ENCODE results near the gene TM9SF4.

TM9SF4 gene

DNA sequence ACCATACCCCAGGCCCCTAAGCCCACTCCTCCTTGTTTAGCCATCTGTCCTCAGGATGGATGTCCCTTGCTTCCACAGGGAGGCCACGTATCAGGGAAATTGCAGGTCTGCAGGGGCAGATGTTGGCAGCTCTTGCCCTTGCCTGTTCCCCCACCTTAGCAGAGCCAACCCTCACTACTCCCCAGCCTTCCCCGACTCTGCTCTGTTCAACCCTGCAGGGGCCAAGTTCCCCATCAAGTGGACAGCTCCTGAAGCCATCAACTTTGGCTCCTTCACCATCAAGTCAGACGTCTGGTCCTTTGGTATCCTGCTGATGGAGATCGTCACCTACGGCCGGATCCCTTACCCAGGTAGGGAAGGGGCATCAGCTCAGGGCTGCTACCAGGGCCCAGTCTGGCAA is 10.7 kb upstream of the TM9SF4 start:
- Histone ChIP-seq H3K9me3 (ENCODE audit: control insufficient read depth, insufficient read depth, low read depth, low read length) (no peaks in the 10 kb centered on the region), H3K27ac (ENCODE audit: extremely low read depth, low read depth, low read length) (no peak overlapping the region), H3K36me3 (ENCODE audit: control insufficient read depth in 2 of 2, insufficient read depth in 1 of 2, low read length in 2 of 2) (no peaks in the 10 kb centered on the region), H3K4me3 (ENCODE audit: low read depth, low read length) (no peak overlapping the region), H3K4me1 (ENCODE audit: control insufficient read depth, insufficient read depth, low read length) (no peaks in the 10 kb centered on the region)
- TF ChIP-seq, protein P1, sequence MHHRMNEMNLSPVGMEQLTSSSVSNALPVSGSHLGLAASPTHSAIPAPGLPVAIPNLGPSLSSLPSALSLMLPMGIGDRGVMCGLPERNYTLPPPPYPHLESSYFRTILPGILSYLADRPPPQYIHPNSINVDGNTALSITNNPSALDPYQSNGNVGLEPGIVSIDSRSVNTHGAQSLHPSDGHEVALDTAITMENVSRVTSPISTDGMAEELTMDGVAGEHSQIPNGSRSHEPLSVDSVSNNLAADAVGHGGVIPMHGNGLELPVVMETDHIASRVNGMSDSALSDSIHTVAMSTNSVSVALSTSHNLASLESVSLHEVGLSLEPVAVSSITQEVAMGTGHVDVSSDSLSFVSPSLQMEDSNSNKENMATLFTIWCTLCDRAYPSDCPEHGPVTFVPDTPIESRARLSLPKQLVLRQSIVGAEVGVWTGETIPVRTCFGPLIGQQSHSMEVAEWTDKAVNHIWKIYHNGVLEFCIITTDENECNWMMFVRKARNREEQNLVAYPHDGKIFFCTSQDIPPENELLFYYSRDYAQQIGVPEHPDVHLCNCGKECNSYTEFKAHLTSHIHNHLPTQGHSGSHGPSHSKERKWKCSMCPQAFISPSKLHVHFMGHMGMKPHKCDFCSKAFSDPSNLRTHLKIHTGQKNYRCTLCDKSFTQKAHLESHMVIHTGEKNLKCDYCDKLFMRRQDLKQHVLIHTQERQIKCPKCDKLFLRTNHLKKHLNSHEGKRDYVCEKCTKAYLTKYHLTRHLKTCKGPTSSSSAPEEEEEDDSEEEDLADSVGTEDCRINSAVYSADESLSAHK (tag by site-specific recombination; IDR thresholded peaks at IDR 0.05) = no peak
- TF ChIP-seq, protein P2, sequence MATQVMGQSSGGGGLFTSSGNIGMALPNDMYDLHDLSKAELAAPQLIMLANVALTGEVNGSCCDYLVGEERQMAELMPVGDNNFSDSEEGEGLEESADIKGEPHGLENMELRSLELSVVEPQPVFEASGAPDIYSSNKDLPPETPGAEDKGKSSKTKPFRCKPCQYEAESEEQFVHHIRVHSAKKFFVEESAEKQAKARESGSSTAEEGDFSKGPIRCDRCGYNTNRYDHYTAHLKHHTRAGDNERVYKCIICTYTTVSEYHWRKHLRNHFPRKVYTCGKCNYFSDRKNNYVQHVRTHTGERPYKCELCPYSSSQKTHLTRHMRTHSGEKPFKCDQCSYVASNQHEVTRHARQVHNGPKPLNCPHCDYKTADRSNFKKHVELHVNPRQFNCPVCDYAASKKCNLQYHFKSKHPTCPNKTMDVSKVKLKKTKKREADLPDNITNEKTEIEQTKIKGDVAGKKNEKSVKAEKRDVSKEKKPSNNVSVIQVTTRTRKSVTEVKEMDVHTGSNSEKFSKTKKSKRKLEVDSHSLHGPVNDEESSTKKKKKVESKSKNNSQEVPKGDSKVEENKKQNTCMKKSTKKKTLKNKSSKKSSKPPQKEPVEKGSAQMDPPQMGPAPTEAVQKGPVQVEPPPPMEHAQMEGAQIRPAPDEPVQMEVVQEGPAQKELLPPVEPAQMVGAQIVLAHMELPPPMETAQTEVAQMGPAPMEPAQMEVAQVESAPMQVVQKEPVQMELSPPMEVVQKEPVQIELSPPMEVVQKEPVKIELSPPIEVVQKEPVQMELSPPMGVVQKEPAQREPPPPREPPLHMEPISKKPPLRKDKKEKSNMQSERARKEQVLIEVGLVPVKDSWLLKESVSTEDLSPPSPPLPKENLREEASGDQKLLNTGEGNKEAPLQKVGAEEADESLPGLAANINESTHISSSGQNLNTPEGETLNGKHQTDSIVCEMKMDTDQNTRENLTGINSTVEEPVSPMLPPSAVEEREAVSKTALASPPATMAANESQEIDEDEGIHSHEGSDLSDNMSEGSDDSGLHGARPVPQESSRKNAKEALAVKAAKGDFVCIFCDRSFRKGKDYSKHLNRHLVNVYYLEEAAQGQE (tag by site-specific recombination; IDR thresholded peaks at IDR 0.05) = 0 out of 2 replicates have a peak, but pooled peaks have one; percentile 29
- ChIA-PET POLR2A (interaction anchor here (0.7 to 1.2 kb wide), 2 partner anchors 11 to 402 kb away, joined by 3 to 5 read pairs; partner anchors contain the start of gene TM9SF4), CTCF (no interaction called here)

DNA sequence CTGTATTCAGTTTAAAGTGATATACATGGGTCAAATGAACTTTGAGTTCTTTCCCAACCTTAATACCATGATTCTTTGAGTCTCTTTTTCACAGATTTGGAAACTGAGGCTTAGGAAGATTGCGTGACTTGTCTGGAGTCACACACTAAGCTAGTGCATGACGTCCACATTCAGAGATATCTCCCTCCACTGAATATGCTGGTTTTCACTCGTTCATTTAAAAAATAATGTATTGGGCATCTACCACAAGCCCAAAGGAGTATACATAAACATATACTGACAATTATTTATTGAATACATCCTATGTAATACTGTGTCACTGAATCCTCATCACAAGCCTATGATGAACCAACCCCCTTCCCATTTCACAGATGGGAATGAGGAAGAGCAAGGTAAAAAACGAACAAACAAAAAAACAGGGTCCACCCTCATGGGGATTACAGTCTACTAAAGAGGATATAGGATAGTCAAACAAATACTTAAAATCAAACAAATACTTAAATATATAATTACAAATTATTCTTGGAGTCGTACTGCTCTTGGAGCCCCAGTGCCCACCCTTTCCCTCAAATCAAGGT is 611 bp upstream of the TM9SF4 start:
- CTCF ChIA-PET = interaction anchor here (1.1 to 1.3 kb wide), 2 partner anchors 256 to 543 kb away, joined by 3 read pairs; no protein-coding TSS in a partner anchor
- H3K27ac ChIP-seq (ENCODE audit: extremely low read depth, low read depth, low read length) = peak overlapping the region; percentile 95
- H3K4me3 ChIP-seq (ENCODE audit: low read depth, low read length) = no peak overlapping the region; the same call in 1 of the 2 replicates

DNA sequence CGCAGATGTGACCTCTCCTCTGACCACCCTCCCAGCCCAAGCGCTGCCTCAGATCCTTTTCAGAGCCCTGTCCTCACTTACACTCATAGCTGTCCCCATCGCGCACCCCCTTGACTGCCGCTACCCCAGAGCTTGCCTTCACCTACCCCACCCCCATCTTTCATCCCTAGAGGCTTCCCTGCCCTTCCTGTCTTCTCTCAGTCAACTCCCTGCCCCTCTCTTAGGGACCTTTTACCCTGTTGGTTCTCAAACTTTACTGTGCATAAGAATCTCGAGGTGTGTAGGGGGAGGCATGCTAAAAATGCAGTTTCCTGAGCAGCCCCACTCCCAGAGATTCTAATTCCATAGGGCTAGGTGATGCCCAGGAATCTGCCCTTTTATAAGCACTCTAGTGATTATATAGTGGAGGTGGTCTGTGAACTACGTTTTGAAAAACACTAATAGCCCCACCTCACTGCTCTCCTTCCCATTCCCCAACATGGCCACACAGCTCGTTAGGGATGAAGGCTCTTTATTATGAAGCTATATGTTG is 725 bp downstream of the TM9SF4 start:
- CTCF ChIA-PET = interaction anchor here (0.5 to 2.1 kb wide), 3 partner anchors 18 to 90 kb away, joined by 3 to 12 read pairs (median 3); no protein-coding TSS in a partner anchor
- Histone ChIP-seq H3K4me3 (ENCODE audit: low read depth, low read length) (peak overlapping the region; percentile 87), H3K27ac (ENCODE audit: extremely low read depth, low read depth, low read length) (peak overlapping the region; percentile 95), H3K36me3 (ENCODE audit: control insufficient read depth in 2 of 2, insufficient read depth in 1 of 2, low read length in 2 of 2) (peaks cover 0 to 13% of the 10 kb centered on the region in 2 experiments; a peak in 1 of 3 replicates), H3K9me3 (ENCODE audit: control insufficient read depth, insufficient read depth, low read depth, low read length) (no peaks in the 10 kb centered on the region), H3K4me1 (ENCODE audit: control insufficient read depth, insufficient read depth, low read length) (0 out of 2 replicates have a peak, but pooled peaks cover 3% of the 10 kb centered on the region)
- POLR2A ChIA-PET = interaction anchor here (0.6 to 1.7 kb wide), 3 partner anchors 12 to 249 kb away, joined by 3 read pairs; no protein-coding TSS in a partner anchor
- TF ChIP-seq ZBTB48 (tag by site-specific recombination; IDR thresholded peaks at IDR 0.05) (peak; percentile 78), ZBTB20 (tag by site-specific recombination; IDR thresholded peaks at IDR 0.05) (peak; percentile 57), ZNF558 (tag by site-specific recombination; IDR thresholded peaks at IDR 0.05) (no peak), GLIS2 (tag by site-specific recombination; IDR thresholded peaks at IDR 0.05) (peak; percentile 10; the same call in 1 of the 2 replicates), ZNF10 (tag by site-specific recombination; IDR thresholded peaks at IDR 0.05) (no peak)

More for the DNA sequence above, 611 bp upstream of the TM9SF4 start:
- TF ChIP-seq GLI2 (tag by site-specific recombination; IDR thresholded peaks at IDR 0.05; ENCODE audit: borderline replicate concordance, low read depth) (no peak), YY2 (tag by site-specific recombination; IDR thresholded peaks at IDR 0.05) (no peak), ZNF621 (tag by site-specific recombination; IDR thresholded peaks at IDR 0.05) (no peak), ZNF596 (tag by site-specific recombination; IDR thresholded peaks at IDR 0.05) (no peak), ZNF654 (tag by site-specific recombination; IDR thresholded peaks at IDR 0.05; ENCODE audit: low read depth) (peak; percentile 1; the same call in 1 of the 2 replicates), ZNF140 (tag by site-specific recombination; IDR thresholded peaks at IDR 0.05) (no peak)
- TF ChIP-seq, protein P3, sequence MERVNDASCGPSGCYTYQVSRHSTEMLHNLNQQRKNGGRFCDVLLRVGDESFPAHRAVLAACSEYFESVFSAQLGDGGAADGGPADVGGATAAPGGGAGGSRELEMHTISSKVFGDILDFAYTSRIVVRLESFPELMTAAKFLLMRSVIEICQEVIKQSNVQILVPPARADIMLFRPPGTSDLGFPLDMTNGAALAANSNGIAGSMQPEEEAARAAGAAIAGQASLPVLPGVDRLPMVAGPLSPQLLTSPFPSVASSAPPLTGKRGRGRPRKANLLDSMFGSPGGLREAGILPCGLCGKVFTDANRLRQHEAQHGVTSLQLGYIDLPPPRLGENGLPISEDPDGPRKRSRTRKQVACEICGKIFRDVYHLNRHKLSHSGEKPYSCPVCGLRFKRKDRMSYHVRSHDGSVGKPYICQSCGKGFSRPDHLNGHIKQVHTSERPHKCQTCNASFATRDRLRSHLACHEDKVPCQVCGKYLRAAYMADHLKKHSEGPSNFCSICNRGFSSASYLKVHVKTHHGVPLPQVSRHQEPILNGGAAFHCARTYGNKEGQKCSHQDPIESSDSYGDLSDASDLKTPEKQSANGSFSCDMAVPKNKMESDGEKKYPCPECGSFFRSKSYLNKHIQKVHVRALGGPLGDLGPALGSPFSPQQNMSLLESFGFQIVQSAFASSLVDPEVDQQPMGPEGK (tag by site-specific recombination; IDR thresholded peaks at IDR 0.05) = no peak
- Histone ChIP-seq H3K4me1 (ENCODE audit: control insufficient read depth, insufficient read depth, low read length) (0 out of 2 replicates have a peak, but pooled peaks cover 3% of the 10 kb centered on the region), H3K36me3 (ENCODE audit: control insufficient read depth in 2 of 2, insufficient read depth in 1 of 2, low read length in 2 of 2) (peaks cover 0 to 5% of the 10 kb centered on the region in 2 experiments; a peak in 1 of 3 replicates), H3K9me3 (ENCODE audit: control insufficient read depth, insufficient read depth, low read depth, low read length) (no peaks in the 10 kb centered on the region)
- POLR2A ChIA-PET = interaction anchor here (0.6 to 1.7 kb wide), 3 partner anchors 10 to 711 kb away, joined by 3 to 4 read pairs (median 3); partner anchors contain the start of gene MAPRE1
